Adrenal gland (tissue), 12 donors: ENCODE measurements around the gene ARHGAP19. TPM values are rescaled to one million over a fixed set of nuclear protein-coding genes. Genes with fewer than 3 reads are reported as not detected.

Source experiments
- DNase-seq, 7 donors: peaks; one replicate each; pipeline ENCODE4 v3.0.0-alpha.2; 2019 to 2020
- H3K27ac ChIP-seq, 5 donors: fragments of 200-600 bp; sonication (generic) in 4 of 5; 1 replicate in 3 of 5; 2 replicates in 2 of 5; pipeline versions ENCODE4 v1.5.1 to v1.8.0; 2016 to 2020; ENCODE audit warnings: mild to moderate bottlenecking in 1 of 5
- H3K27me3 ChIP-seq: fragments of 200-600 bp; 2 replicates; pipeline ENCODE4 v1.8.0; 2021
- H3K36me3 ChIP-seq, 2 donors: fragments of 200-600 bp; replicated peaks in 1 of 2; 1 replicate in 1 of 2; 2 replicates in 1 of 2; pipeline versions ENCODE4 v1.5.1 to v1.8.0; 2018 to 2022
- H3K4me1 ChIP-seq, 2 donors: fragments of 200-600 bp; replicated peaks in 1 of 2; 1 replicate in 1 of 2; 2 replicates in 1 of 2; pipeline versions ENCODE4 v1.5.1 to v1.8.0; 2018 to 2021
- H3K4me3 ChIP-seq, 4 donors: fragments of 200-600 bp; sonication (generic) in 3 of 4; one replicate each; pipeline ENCODE4 v1.5.1; 2016 to 2018
- H3K9me3 ChIP-seq, 3 donors: fragments of 200-600 bp; sonication (generic) in 1 of 3; replicated peaks in 1 of 3; 1 replicate in 2 of 3; 2 replicates in 1 of 3; pipeline versions ENCODE4 v1.5.1 to v1.8.0; 2016 to 2021
- POLR2A ChIP-seq, 2 donors: fragments of 450-650 bp; IDR thresholded peaks; one replicate each; pipeline ENCODE4 v1.6.1; 2017; ENCODE audit warnings: antibody characterized with exemption in 2 of 2, mild to moderate bottlenecking in 2 of 2, moderate library complexity in 1 of 2
- WGBS, 4 donors: extraction: QIAGEN DNeasy Blood & Tissue Kit in 2 of 4; methylation state at CpG; one replicate each; pipeline versions ENCODE4 v1.1.5 to v1.1.7; 2013 to 2017; 5-methylcytosine and 5-hydroxymethylcytosine counted together
- intact Hi-C, 2 donors: fragments of 100-400 bp; cut with DNase I; formaldehyde crosslinking; loops; one replicate each; pipeline versions ENCODE4 v1.14.1 to v1.15.0; 2022 to 2023
- polyA plus RNA-seq, 3 donors: library from polyadenylated mRNA; stranded (reverse); fragments of 200-250 nt in 2 of 3; fragments of 350-450 nt in 1 of 3; fragmentation: Illumina TruSeq in 1 of 3; extraction: RNeasy Lipid Tissue Mini Kit (QIAGEN cat#74804) in 1 of 3; gene quantifications; one replicate each; pipeline ENCODE4 v1.2.3, GENCODE V29; 2013 to 2014
- total RNA-seq, 9 donors: library from RNA; depleted of rRNA in 4 of 9; stranded (reverse); fragments of >200 nt in 4 of 9; fragments of 120-200 nt in 1 of 9; fragmentation: NEBNext Ultra II Directional in 1 of 9; extraction: Animal tissue kit (Norgen Biotek cat#: 25700) in 1 of 9; gene quantifications; one replicate each; pipeline versions ENCODE4 v1.1.0 to v1.2.4, GENCODE V29; 2013 to 2023
- TF ChIP-seq, protein P1 (sequence below), 6 experiments: fragments of 450-650 bp in 4 of 6; fragments of 200-600 bp in 2 of 6; sonication (generic) in 1 of 6; IDR thresholded peaks; 1 replicate in 5 of 6; 2 replicates in 1 of 6; pipeline versions ENCODE4 v1.5.1 to v1.8.0; 2016 to 2021; ENCODE audit warnings: antibody characterized with exemption in 6 of 6, mild to moderate bottlenecking in 2 of 6, moderate library complexity in 1 of 6
- donor health status: healthy with polysubstance abuse.
- donor health status: Bipolar disorder and iron deficiency.
- donor health status: DM: yes; HTN: yes; CAD: no.
- donor health status: DM: no; HTN: no; CAD: no.
- donor health status: DM: no; HTN: no; CAD: no.
- donor health status: DM: yes; HTN: yes; CAD: no.

Gene ARHGAP19
- total and polyA plus RNA-seq, 12 donors, result 1.7 to 15.0 (median 6.8) TPM

DNA sequence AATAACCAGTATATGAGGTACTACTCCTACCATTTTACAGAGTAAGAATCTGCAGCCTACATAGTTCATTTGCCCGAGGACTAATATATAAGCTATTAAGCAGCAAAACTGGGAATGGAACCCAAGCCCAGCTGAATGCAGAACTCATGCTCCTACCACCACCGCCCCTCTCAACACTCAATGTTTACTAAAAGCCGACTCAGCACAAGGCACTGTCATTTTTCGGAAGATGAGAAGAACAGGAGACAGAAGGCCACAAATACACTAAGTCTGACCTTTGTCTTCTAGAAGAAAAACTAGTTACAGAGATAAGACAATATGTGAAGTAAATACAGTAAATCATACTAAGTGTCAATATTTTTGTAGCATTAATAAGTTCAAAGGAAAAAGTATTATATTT lies 66.0 kb downstream of the ARHGAP19 start:
- Histone ChIP-seq H3K9me3 (no peaks in the 10 kb centered on the region), H3K27me3 (no peaks in the 10 kb centered on the region), H3K4me1 (no peaks in the 10 kb centered on the region), H3K36me3 (no peaks in the 10 kb centered on the region), H3K4me3 (no peak overlapping the region), H3K27ac (no peak overlapping the region)
- no peak for TF ChIP-seq POLR2A (IDR thresholded peaks at IDR 0.05)
- TF ChIP-seq, protein P1, sequence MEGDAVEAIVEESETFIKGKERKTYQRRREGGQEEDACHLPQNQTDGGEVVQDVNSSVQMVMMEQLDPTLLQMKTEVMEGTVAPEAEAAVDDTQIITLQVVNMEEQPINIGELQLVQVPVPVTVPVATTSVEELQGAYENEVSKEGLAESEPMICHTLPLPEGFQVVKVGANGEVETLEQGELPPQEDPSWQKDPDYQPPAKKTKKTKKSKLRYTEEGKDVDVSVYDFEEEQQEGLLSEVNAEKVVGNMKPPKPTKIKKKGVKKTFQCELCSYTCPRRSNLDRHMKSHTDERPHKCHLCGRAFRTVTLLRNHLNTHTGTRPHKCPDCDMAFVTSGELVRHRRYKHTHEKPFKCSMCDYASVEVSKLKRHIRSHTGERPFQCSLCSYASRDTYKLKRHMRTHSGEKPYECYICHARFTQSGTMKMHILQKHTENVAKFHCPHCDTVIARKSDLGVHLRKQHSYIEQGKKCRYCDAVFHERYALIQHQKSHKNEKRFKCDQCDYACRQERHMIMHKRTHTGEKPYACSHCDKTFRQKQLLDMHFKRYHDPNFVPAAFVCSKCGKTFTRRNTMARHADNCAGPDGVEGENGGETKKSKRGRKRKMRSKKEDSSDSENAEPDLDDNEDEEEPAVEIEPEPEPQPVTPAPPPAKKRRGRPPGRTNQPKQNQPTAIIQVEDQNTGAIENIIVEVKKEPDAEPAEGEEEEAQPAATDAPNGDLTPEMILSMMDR (IDR thresholded peaks at IDR 0.05), result no peak
- 86 to 90% (median 88%) methylated on average over 4 of the region's 4 CpGs for WGBS, 4 donors
- intact Hi-C loops, result no loop called here
- DNase-seq, result no peak

GRCh38 chr10:97224483-97225435 lies 67.7 kb downstream of the ARHGAP19 start:
- TF ChIP-seq, protein P1 (IDR thresholded peaks at IDR 0.05), result no peak
- H3K9me3 ChIP-seq, result no peaks in the 10 kb centered on the region
- no peak overlapping the region for H3K27ac ChIP-seq
- no peaks in the 10 kb centered on the region for H3K4me1 ChIP-seq
- H3K4me3 ChIP-seq, result no peak overlapping the region
- 73 to 82% (median 77%) methylated on average over 2 to 4 of the region's 4 CpGs for WGBS, 4 donors
- intact Hi-C loops, result no loop called here
- DNase-seq, result no peak
- H3K36me3 ChIP-seq, result no peaks in the 10 kb centered on the region
- H3K27me3 ChIP-seq, result no peaks in the 10 kb centered on the region

DNA sequence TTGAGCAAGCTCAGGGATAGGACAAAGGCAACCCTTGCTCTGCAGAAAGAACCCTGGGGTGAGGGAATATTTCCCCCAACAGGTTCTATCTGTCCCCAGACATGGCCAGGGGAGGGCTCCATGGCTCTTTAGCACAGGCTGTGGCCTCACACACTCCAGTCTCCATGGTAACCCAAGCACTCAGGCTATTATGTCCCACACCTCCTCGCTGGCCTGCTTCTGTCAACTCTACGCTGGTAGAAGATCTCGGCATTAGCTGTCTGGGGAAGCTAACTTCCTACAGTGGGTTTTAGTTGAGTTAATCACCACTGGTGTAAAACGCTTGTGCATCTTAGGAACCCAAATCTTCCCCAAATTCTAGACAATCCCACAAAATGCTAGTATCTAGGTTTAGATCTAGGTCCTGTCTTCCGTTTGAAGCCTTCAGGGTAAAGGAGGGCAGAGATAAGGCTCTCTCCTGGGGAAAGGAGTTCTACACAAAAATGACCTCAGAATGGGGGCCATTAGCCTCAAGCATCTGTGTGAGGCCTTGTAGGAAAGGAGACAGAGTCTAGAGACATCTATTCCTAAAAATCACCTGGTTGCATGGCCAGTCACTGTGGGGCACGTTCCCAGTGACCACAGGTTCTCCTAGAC lies 70.0 kb downstream of the ARHGAP19 start:
- WGBS, 4 donors, result 89 to 94% (median 91%) methylated on average over 6 of the region's 6 CpGs
- Histone ChIP-seq H3K4me1 (no peaks in the 10 kb centered on the region), H3K27me3 (no peaks in the 10 kb centered on the region), H3K4me3 (no peak overlapping the region), H3K9me3 (no peaks in the 10 kb centered on the region), H3K27ac (no peak overlapping the region), H3K36me3 (no peaks in the 10 kb centered on the region)
- DNase-seq, result peak in 1 of 7 donors; percentile 74
- no peak for TF ChIP-seq POLR2A (IDR thresholded peaks at IDR 0.05)
- TF ChIP-seq, protein P1 (IDR thresholded peaks at IDR 0.05), result no peak
- intact Hi-C loops, result no loop called here

- H3K36me3 ChIP-seq, result no peaks in the 10 kb centered on the region
- no peak for DNase-seq
- intact Hi-C loops, result no loop called here
- H3K4me3 ChIP-seq, result no peak overlapping the region
- WGBS, 4 donors, result 85 to 94% (median 91%) methylated on average over 3 of the region's 3 CpGs
- no peak overlapping the region for H3K27ac ChIP-seq
- H3K27me3 ChIP-seq, result no peaks in the 10 kb centered on the region
- TF ChIP-seq POLR2A (IDR thresholded peaks at IDR 0.05), result no peak
- TF ChIP-seq, protein P1 (IDR thresholded peaks at IDR 0.05), result no peak
- no peaks in the 10 kb centered on the region for H3K9me3 ChIP-seq
- H3K4me1 ChIP-seq, result no peaks in the 10 kb centered on the region
Observed at GRCh38 chr10:97220355-97220754, 72.1 kb downstream of the ARHGAP19 start.
